Stimulated activated CD4-positive, alpha-beta T cell treated with anti-CD3 and anti-CD28 coated beads, TNF-alpha, amount 100 ng/mL, for 24 hours (primary cell): ENCODE measurements around the gene WTAP.
"Not testable (repeated sequence)": the region's sequence is repeated elsewhere in the genome, so short reads cannot be mapped to it uniquely, and the experiment has no call there.

Source experiments
- DNase-seq, 3 experiments: peaks; one replicate each; pipeline ENCODE4 v3.0.0-alpha.2; 2020; ENCODE audit warnings: low read depth in 3 of 3

WTAP gene

DNA sequence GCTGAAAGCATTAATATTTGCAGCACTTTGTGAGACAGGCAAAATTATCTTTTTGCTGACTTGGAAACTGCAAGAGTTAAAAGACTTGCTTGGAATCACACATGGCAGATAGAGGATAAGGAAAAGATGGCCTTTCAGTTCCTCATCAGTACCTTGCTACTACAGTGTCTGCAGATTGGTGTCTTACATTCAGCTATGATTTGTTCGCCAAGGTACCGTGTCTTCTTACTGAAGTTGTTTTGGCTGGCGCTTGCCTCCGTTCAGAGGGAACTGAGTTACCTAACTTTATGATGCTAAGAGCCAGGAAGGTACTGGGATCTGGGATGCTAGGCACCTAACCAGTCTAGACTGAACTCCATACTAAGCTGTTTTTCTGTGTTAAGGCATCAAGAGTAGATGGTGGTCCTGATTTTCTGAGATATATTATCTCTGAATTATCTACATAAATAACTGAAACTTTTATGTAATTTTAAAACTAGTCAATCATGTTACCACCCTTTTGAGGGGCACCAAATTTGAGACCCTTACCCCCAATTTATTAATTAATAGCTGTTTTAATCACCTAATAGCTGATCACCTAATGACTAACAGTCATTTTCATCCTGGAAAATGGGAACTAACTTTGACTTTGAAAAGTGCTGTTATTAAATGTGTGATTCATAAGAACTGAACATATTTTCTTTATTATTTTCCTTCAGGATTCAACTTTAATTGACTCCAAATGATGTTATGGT, 2.5 kb downstream of the WTAP start:
- no peak for DNase-seq

GRCh38 chr6:159730332-159730676, 3.0 kb downstream of the WTAP start:
- no peak for DNase-seq

DNA sequence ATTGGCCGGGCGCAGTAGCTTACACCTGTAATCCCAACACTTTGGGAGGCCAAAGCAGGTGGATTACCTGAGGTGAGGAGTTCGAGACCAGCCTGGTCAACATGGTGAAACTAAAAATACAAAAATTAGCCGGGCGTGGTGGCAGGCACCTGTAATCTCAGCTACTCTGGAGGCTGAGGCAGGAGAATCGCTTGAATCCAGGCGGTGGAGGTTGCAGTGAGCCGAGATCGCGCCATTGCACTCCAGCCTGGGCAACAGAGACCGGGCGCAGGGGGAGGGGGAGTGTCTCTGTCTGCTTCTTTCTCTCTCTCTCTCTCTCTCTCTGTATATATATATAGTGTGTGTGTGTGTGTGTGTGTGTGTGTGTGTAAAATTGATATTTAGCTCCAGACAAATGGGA, 5.2 kb downstream of the WTAP start:
- not testable (repeated sequence) for DNase-seq

GRCh38 chr6:159733395-159733794, 6.1 kb downstream of the WTAP start:
- not testable (repeated sequence) for DNase-seq

GRCh38 chr6:159736908-159737307, 9.6 kb downstream of the WTAP start:
- DNase-seq = no peak

- no peak for DNase-seq
Observed at GRCh38 chr6:159739341-159739740, 12.0 kb downstream of the WTAP start.

DNA sequence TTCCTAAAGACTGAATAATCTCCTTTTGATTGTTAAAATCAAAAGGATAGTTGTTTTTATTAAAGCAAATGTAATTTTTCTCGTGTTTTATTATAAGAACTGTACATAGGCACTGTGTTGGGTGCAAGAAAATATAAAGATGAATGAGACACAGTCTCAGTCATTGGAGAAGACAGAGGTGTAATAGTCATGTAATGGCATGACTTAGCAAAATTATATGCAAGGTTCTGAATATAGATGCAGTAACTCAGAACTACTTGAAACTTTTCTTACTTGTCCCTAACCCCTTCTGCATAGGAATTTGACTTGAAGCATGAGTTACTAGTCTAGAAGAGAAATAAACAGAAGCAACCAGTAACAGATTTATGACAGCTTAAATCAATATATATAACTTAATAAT, 14.9 kb downstream of the WTAP start:
- no peak for DNase-seq

- DNase-seq = no peak
Observed at GRCh38 chr6:159745081-159745480, 17.8 kb downstream of the WTAP start.

DNA sequence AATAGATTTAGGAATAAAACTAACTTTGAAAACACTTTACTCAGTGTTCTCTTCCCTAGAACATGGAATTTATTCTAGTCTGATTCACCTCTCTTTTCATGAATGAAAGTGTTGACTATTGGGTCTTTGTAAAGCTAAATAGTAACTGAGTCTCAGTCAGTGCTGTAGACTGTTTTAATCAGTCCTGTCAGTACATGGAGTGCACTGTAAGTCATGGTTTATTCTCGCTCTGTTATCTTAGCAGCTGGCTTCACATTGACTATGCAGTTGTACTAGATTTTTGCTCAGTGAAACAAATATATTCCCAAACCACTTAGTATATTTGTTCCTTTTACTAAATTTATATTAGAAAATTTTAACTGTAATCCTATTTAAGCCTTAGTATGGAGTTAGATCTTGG, 19.5 kb downstream of the WTAP start:
- DNase-seq = no peak

GRCh38 chr6:159748127-159748526, 20.8 kb downstream of the WTAP start:
- not testable (repeated sequence) for DNase-seq

GRCh38 chr6:159751448-159751847, 24.1 kb downstream of the WTAP start:
- DNase-seq = no peak

GRCh38 chr6:159753081-159753872, 26.0 kb downstream of the WTAP start:
- no peak for DNase-seq

DNA sequence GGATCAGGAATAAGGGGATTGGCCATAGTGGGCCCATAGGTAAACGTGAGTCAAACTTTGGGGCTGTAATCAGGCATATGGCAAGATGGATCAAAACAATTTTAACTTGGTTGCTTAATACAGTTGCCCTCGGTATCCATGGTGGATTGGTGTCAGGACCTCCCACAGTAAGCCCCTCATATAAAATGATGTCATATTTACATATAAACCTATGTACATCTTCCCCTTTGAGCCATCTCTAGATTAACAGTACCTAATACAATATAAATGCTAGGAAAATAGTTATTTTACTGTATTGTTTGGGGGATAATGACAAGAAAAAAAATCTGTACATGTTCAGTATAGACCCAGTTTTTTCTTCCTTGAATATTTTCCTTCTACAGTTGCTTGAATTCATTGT, 27.1 kb downstream of the WTAP start:
- no peak for DNase-seq

DNA sequence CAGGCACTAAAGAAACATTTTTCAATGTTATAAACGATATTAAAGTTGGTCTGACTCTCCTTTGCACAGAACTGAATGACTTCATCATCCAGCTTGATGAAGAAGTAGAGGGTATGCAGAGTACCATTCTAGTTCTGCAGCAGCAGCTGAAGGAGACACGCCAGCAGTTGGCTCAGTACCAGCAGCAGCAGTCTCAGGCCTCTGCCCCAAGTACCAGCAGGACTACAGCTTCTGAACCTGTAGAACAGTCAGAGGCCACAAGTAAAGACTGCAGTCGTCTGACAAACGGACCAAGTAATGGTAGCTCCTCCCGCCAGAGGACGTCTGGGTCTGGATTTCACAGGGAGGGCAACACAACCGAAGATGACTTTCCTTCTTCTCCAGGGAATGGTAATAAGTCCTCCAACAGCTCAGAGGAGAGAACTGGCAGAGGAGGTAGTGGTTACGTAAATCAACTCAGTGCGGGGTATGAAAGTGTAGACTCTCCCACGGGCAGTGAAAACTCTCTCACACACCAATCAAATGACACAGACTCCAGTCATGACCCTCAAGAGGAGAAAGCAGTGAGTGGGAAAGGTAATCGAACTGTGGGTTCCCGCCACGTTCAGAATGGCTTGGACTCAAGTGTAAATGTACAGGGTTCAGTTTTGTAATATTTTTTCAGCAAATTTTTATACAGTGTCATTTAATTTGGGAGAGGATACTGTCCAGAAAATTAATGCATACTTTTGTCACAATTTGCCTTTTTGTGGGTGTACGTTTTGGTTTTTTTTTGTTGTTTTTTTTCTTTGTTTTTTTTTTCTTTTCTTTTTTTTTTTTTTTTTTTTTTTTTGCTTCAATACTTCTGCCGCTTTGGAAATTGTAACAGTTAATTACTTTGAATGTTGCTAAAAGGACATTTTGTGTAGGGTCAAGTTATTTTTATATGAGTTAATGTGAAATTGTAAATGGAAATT, 27.9 kb downstream of the WTAP start:
- DNase-seq = no peak

- no peak for DNase-seq
Observed at GRCh38 chr6:159756508-159756907, 29.2 kb downstream of the WTAP start.

GRCh38 chr6:159758031-159759001, 31.0 kb downstream of the WTAP start:
- no peak for DNase-seq

- DNase-seq = no peak
Observed at GRCh38 chr6:159759645-159760044, 32.3 kb downstream of the WTAP start.

DNA sequence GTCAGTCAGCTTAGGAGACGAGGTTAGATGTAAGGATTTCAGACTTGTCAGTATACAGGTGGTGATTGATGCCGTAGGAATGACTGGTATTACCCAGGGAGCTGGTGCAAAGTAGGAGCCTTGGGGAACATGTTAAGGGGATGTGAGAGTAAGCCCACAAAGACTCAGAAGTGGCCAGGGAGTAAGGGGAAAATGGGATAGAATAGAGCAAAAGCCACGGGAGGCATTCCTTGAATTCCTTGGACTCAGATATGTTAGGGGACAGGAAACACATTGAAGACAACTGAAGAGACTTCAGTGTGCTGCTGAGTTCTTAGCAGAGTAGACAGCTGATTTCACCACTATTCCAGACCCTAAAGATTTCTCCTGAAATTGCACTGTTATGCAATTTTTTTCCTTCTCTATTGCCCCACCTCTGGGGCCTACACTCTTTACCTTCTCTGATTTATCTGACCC, 33.3 kb downstream of the WTAP start:
- DNase-seq = no peak

GRCh38 chr6:159761129-159761872, 34.0 kb downstream of the WTAP start:
- DNase-seq = peak in 2 of 3 experiments; percentile 11 to 17
